ENCODE measurements around the gene BTN3A1.

BTN3A1 gene

DNA sequence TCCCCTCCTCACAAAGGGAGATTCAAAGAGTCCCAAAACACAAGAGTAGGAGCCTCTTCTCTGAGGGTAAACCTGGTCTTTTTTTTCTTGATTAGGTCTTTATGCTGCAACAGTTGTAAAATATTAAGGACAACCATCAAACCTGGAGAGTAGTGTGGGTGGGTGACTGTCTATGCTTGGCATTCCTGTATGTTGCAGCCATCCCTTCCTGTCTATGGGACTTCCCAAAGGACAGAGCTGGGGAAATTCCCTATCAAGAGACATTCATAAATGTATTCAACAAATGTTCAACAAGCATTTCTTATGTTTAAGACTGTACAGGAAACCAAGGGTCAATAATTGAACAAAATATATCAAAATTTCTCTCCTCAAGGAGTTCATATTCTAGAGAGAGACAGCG is 13.6 kb upstream of the BTN3A1 start:
- no peak for DNase-seq (ENCODE audit: low spot score)
- Histone ChIP-seq H3K4me3 (no peak overlapping the region), H3K27ac (no peak overlapping the region)
- TF ChIP-seq, protein P1, sequence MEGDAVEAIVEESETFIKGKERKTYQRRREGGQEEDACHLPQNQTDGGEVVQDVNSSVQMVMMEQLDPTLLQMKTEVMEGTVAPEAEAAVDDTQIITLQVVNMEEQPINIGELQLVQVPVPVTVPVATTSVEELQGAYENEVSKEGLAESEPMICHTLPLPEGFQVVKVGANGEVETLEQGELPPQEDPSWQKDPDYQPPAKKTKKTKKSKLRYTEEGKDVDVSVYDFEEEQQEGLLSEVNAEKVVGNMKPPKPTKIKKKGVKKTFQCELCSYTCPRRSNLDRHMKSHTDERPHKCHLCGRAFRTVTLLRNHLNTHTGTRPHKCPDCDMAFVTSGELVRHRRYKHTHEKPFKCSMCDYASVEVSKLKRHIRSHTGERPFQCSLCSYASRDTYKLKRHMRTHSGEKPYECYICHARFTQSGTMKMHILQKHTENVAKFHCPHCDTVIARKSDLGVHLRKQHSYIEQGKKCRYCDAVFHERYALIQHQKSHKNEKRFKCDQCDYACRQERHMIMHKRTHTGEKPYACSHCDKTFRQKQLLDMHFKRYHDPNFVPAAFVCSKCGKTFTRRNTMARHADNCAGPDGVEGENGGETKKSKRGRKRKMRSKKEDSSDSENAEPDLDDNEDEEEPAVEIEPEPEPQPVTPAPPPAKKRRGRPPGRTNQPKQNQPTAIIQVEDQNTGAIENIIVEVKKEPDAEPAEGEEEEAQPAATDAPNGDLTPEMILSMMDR (IDR thresholded peaks at IDR 0.05): no peak

DNA sequence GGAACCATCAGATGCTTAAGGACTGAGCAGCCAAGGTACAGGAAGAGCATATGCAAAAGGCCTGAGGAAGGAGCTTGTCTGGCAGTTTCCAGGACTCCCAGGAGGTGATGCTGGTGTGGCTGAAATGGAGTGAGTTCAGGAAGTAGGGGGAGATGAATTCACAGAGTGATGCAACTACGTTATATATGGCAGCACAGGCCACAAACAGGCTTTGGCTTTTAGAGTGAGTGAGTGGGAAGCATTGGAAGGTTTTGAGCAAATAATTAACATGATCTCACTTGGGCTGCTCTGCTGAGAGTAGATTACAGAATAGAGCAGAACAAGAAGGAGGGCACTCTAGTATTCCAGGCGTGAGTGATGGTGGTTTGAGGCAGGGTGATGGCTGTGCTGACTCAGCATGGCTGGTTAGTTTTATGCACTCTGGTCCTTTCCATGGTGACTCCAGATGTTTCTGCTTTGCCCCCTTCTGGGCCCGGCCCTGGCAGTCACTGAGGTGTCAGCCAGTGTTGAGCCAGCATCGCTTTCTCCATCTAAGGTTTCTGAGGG is 12.7 kb upstream of the BTN3A1 start:
- no peak for DNase-seq (ENCODE audit: low spot score)
- no peak overlapping the region for H3K27ac ChIP-seq
- TF ChIP-seq, protein P1 (IDR thresholded peaks at IDR 0.05): no peak
- H3K4me3 ChIP-seq: no peak overlapping the region

DNA sequence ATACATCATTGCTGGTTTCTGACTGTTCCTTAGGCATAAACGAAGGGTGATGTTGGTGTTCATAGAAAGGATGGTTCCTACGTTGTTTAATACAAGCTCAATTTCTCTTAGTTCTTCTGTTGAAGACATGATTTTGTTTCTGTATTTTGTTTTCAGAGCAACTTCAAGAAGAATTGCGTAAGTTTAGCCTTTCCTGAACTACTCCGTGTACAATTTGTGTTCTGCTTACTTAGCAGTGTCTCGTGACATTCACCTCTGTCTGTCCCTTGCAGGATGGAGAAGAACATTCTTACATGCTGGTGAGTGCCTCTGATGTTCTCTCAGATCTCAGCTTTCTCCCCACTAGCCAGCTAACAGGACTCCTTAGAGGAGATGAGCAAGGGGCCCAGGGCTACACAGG is 11.5 kb upstream of the BTN3A1 start:
- Histone ChIP-seq H3K4me3 (no peak overlapping the region), H3K27ac (no peak overlapping the region)
- TF ChIP-seq, protein P1 (IDR thresholded peaks at IDR 0.05): no peak
- no peak for DNase-seq (ENCODE audit: low spot score)

DNA sequence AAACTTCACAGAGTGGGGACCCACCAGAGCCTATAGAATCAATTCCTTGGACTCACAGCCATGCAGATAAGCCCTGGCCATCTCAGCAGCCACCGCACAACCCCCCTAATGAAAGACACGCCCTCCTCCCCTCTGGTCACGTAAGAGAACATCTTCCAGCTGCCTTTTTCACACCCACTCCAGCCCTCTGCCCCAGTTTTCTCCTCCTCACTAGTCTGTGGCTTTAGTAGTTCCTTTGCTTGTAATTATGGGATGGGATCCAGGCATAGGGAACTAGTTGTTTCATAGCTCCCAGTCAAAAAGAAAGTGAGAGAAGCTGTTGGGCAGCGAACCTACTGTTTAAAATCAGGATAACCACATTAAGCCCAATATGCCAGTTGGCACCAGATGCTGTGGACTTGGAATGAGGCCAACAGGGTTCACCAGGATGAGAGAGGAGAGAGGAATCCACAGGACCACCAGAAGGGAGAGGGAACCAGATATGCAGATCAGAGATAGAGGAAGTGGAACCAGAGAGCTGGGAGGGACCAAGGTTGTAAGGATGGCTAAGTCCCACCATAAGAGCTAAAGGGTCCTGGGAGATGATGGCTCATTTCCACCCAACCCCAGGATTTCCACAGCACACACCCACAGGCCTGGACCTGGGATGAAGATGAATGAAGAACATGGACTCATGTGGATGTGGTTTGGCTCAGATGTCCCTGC is 9.0 kb upstream of the BTN3A1 start:
- no peak for DNase-seq (ENCODE audit: low spot score)
- TF ChIP-seq, protein P1 (IDR thresholded peaks at IDR 0.05): no peak
- Histone ChIP-seq H3K4me3 (no peak overlapping the region), H3K27ac (no peak overlapping the region)

DNA sequence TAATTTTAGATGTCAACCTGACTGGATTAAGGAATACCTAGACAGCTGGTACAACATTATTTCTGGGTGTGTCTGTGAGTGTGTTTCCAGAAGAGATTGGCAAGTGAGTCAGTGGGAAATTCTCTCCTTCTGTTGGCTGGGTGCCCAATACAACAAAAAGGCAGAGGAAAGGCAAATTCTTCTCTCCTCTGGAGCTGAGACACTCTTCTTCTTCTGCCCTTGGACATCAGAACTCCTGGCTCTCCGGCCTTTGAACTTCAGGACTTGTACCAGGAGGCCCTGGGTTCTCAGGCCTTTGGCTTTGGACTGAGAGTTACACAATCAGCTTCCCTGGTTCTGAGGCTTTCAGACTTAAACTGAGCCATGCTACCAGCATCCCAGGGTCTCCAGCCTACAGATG is 7.8 kb upstream of the BTN3A1 start:
- Histone ChIP-seq H3K27ac (no peak overlapping the region), H3K4me3 (no peak overlapping the region)
- TF ChIP-seq, protein P1 (IDR thresholded peaks at IDR 0.05): no peak
- DNase-seq (ENCODE audit: low spot score): no peak

DNA sequence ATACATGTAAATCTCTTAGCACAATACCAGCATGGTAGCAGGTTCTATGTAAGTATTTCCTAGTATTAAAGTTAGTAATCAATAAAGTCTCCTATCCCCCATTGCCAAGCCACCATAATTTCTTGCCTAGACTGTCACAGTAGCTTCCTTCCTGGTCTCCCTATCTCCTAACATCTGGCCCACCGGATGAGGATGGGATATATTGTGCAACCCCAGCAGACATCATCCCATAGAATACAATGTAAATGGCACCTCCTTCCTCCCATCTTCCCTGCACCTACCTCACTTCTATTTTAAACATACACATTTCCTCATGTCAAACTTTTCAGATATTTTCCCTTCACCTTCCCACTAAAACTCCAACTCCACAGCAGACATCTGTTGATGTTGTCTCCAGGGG is 3.5 kb upstream of the BTN3A1 start:
- Histone ChIP-seq H3K4me3 (no peak overlapping the region), H3K27ac (no peak overlapping the region)
- no peak for DNase-seq (ENCODE audit: low spot score)
- TF ChIP-seq, protein P1 (IDR thresholded peaks at IDR 0.05): no peak

DNA sequence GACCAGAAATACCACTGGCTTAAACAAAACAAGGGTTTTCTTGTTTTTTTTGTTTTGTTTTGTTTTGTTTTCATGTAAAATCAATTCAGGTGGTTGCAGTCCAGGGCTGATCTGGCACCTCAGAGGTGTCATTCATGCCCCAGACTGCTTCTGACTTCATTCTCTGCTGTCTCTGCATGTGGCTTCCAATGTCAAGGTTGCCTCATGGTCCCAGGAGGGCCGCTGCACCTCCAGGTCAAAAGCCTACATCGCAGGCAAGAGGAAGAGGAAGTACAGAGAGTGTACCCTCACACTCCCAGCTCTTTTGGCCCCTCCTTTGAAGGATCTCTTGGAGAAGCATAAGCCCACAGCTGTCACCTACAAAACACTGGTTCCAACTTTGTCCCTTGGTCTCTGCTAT is 1.4 kb upstream of the BTN3A1 start:
- TF ChIP-seq, protein P1 (IDR thresholded peaks at IDR 0.05): no peak
- H3K4me3 ChIP-seq: no peak overlapping the region
- no peak overlapping the region for H3K27ac ChIP-seq
- no peak for DNase-seq (ENCODE audit: low spot score)

All from coronary artery (tissue), 2 donors.